Tibial artery (tissue), 4 donors: Measurements from ENCODE around the gene BCAP29.

ENCODE experiments used
- DNase-seq, 2 donors: peaks; one replicate each; pipeline ENCODE4 v3.0.0-alpha.2; 2019
- H3K27ac ChIP-seq, 2 donors: fragments of 200-600 bp; sonication (generic) in 1 of 2; 1 replicate in 1 of 2; 2 replicates in 1 of 2; pipeline ENCODE4 v1.5.1; 2018 to 2019; ENCODE audit warnings: mild to moderate bottlenecking in 1 of 2
- H3K27me3 ChIP-seq, 2 donors: fragments of 200-600 bp; sonication (generic) in 1 of 2; one replicate each; pipeline versions ENCODE4 v1.5.1 to v1.6.0; 2016 to 2019
- H3K36me3 ChIP-seq, 3 donors: fragments of 200-600 bp; sonication (generic) in 2 of 3; one replicate each; pipeline ENCODE4 v1.5.1; 2016 to 2019; ENCODE audit warnings: mild to moderate bottlenecking in 2 of 3
- H3K4me1 ChIP-seq, 4 donors: fragments of 200-600 bp; sonication (generic) in 2 of 4; 1 replicate in 3 of 4; 2 replicates in 1 of 4; pipeline ENCODE4 v1.5.1; 2016 to 2019
- H3K4me3 ChIP-seq, 2 donors: fragments of 200-600 bp; sonication (generic) in 1 of 2; 1 replicate in 1 of 2; 2 replicates in 1 of 2; pipeline ENCODE4 v1.5.1; 2018 to 2019; ENCODE audit warnings: mild to moderate bottlenecking in 2 of 2
- H3K9me3 ChIP-seq, 3 donors: fragments of 200-600 bp; sonication (generic) in 1 of 3; one replicate each; pipeline ENCODE4 v1.5.1; 2016 to 2019
- CTCF ChIP-seq, 2 experiments: fragments of 200-600 bp in 1 of 2; fragments of 450-650 bp in 1 of 2; IDR thresholded peaks; one replicate each; pipeline ENCODE4 v1.5.1; 2017 to 2019; ENCODE audit warnings: antibody characterized with exemption in 2 of 2, mild to moderate bottlenecking in 1 of 2, moderate library complexity in 1 of 2
- intact Hi-C: fragments of 100-400 bp; cut with DNase I; formaldehyde crosslinking; loops from one replicate; pipeline ENCODE4 v1.15.0; 2023; ENCODE audit warnings: low total_unique reads

The BCAP29 gene

GRCh38 chr7:107573537-107573936 is 6.5 kb upstream of the BCAP29 start:
- Histone ChIP-seq H3K4me1 (no peaks in the 10 kb centered on the region), H3K4me3 (no peak overlapping the region), H3K9me3 (no peaks in the 10 kb centered on the region), H3K36me3 (peaks cover 8 to 21% (median 10%) of the 10 kb centered on the region in 3 donors), H3K27me3 (no peaks in the 10 kb centered on the region), H3K27ac (no peak overlapping the region)
- TF ChIP-seq CTCF (IDR thresholded peaks at IDR 0.05) = no peak
- DNase-seq = no peak
- intact Hi-C loops = no loop called here

GRCh38 chr7:107579554-107579884 is 527 bp upstream of the BCAP29 start:
- intact Hi-C loops = no loop called here
- no peaks in the 10 kb centered on the region for H3K27me3 ChIP-seq
- H3K36me3 ChIP-seq = peaks cover 0 to 7% (median 5%) of the 10 kb centered on the region in 3 donors
- peak overlapping the region; percentile 72 to 84 for H3K4me3 ChIP-seq
- no peaks in the 10 kb centered on the region for H3K9me3 ChIP-seq
- H3K4me1 ChIP-seq = peaks cover 0 to 42% (median 21%) of the 10 kb centered on the region in 4 donors
- peak overlapping the region; percentile 89 to 95 for H3K27ac ChIP-seq
- no peak for TF ChIP-seq CTCF (IDR thresholded peaks at IDR 0.05)
- DNase-seq = no peak

- peaks cover 0 to 51% (median 25%) of the 10 kb centered on the region in 4 donors for H3K4me1 ChIP-seq
- H3K9me3 ChIP-seq = no peaks in the 10 kb centered on the region
- H3K27me3 ChIP-seq = no peaks in the 10 kb centered on the region
- peak overlapping the region; percentile 72 to 84 for H3K4me3 ChIP-seq
- H3K36me3 ChIP-seq = peaks cover 0 to 18% (median 16%) of the 10 kb centered on the region in 3 donors
- no peak for DNase-seq
- no peak for TF ChIP-seq CTCF (IDR thresholded peaks at IDR 0.05)
- H3K27ac ChIP-seq = peak overlapping the region; percentile 89 to 95
- intact Hi-C loops = no loop called here
Observed at GRCh38 chr7:107580716-107581383, 804 bp downstream of the BCAP29 start.

- DNase-seq = no peak
- Histone ChIP-seq H3K4me1 (peaks cover 0 to 58% (median 27%) of the 10 kb centered on the region in 4 donors), H3K27ac (peak overlapping the region; percentile 40 to 89), H3K9me3 (no peaks in the 10 kb centered on the region), H3K36me3 (peaks cover 0 to 24% (median 16%) of the 10 kb centered on the region in 3 donors), H3K4me3 (peak overlapping the region; percentile 72 to 84), H3K27me3 (no peaks in the 10 kb centered on the region)
- TF ChIP-seq CTCF (IDR thresholded peaks at IDR 0.05) = no peak
- intact Hi-C loops = no loop called here
Observed at GRCh38 chr7:107581387-107582013, 1.5 kb downstream of the BCAP29 start.

GRCh38 chr7:107582875-107583274 is 2.8 kb downstream of the BCAP29 start:
- no peak for TF ChIP-seq CTCF (IDR thresholded peaks at IDR 0.05)
- H3K4me3 ChIP-seq = peak overlapping the region in 1 of 2 donors; percentile 84
- H3K27ac ChIP-seq = peak overlapping the region in 1 of 2 donors; percentile 89
- H3K27me3 ChIP-seq = no peaks in the 10 kb centered on the region
- no peaks in the 10 kb centered on the region for H3K9me3 ChIP-seq
- peaks cover 0 to 32% (median 16%) of the 10 kb centered on the region in 3 donors for H3K36me3 ChIP-seq
- peaks cover 0 to 70% (median 29%) of the 10 kb centered on the region in 4 donors for H3K4me1 ChIP-seq
- DNase-seq = no peak
- intact Hi-C loops = no loop called here
